Retina (tissue), 1 donor: ENCODE measurements around the gene ST8SIA6.
A peak's percentile ranks its signal among the peaks of the same experiment; 100 is the strongest.
"Not testable (repeated sequence)": the region's sequence is repeated elsewhere in the genome, so short reads cannot be mapped to it uniquely, and the experiment has no call there.

Source experiments
- DNase-seq: peaks from one replicate; pipeline ENCODE4 v3.0.0-alpha.2; 2016

The ST8SIA6 gene

GRCh38 chr10:17456032-17456548, 1.7 kb upstream of the ST8SIA6 start:
- no peak for DNase-seq

- DNase-seq, result no peak
Measured at GRCh38 chr10:17455015-17455520, 673 bp upstream of the ST8SIA6 start.

- peak; percentile 82 for DNase-seq
Measured at GRCh38 chr10:17453373-17454091, 863 bp downstream of the ST8SIA6 start.

GRCh38 chr10:17453035-17453372, 1.4 kb downstream of the ST8SIA6 start:
- no peak for DNase-seq

GRCh38 chr10:17452060-17452841, 2.1 kb downstream of the ST8SIA6 start:
- DNase-seq, result no peak

GRCh38 chr10:17450024-17450423, 4.4 kb downstream of the ST8SIA6 start:
- no peak for DNase-seq

GRCh38 chr10:17445400-17445998, 8.9 kb downstream of the ST8SIA6 start:
- no peak for DNase-seq

GRCh38 chr10:17444388-17444714, 10.0 kb downstream of the ST8SIA6 start:
- DNase-seq, result no peak

- DNase-seq, result no peak
Measured at GRCh38 chr10:17443707-17444387, 10.5 kb downstream of the ST8SIA6 start.

- DNase-seq, result no peak
Measured at GRCh38 chr10:17438583-17438982, 15.8 kb downstream of the ST8SIA6 start.

GRCh38 chr10:17436578-17436977, 17.8 kb downstream of the ST8SIA6 start:
- not testable (repeated sequence) for DNase-seq

GRCh38 chr10:17435953-17436352, 18.4 kb downstream of the ST8SIA6 start:
- no peak for DNase-seq

GRCh38 chr10:17435187-17435586, 19.2 kb downstream of the ST8SIA6 start:
- DNase-seq, result no peak

- DNase-seq, result no peak
Measured at GRCh38 chr10:17432723-17433122, 21.7 kb downstream of the ST8SIA6 start.

- DNase-seq, result no peak
Measured at GRCh38 chr10:17431871-17432311, 22.5 kb downstream of the ST8SIA6 start.

GRCh38 chr10:17430647-17431355, 23.6 kb downstream of the ST8SIA6 start:
- peak; percentile 86 for DNase-seq

GRCh38 chr10:17429490-17429889, 24.9 kb downstream of the ST8SIA6 start:
- DNase-seq, result no peak

- peak; percentile 60 for DNase-seq
Measured at GRCh38 chr10:17428351-17429097, 25.9 kb downstream of the ST8SIA6 start.

GRCh38 chr10:17427666-17428350, 26.6 kb downstream of the ST8SIA6 start:
- DNase-seq, result no peak

- peak; percentile 28 for DNase-seq
Measured at GRCh38 chr10:17427201-17427600, 27.2 kb downstream of the ST8SIA6 start.

GRCh38 chr10:17426263-17426750, 28.1 kb downstream of the ST8SIA6 start:
- peak; percentile 37 for DNase-seq
